CD4-positive, alpha-beta T cell (primary cell): Measurements from ENCODE around the gene EP300. TPM values are rescaled to one million over a fixed set of nuclear protein-coding genes. Genes with fewer than 3 reads are reported as not detected.
"Not testable (repeated sequence)": the region's sequence is repeated elsewhere in the genome, so short reads cannot be mapped to it uniquely, and the experiment has no call there.

Experiments
- ATAC-seq: fragments of 200-7000 bp; cut with Tn5 transposase; one replicate; pipeline ENCODE4 v1.10.0; 2022; ENCODE audit warnings: mild to moderate bottlenecking; ENCODE audit not compliant: poor library complexity
- CTCF ChIA-PET: fragments of 350-600 bp; sonication (Branson Sonifier 250); formaldehyde crosslinking; loops from one replicate; lab custom pipeline; 2021; ENCODE audit warnings: antibody characterized with exemption, inconsistent platforms; lab: Charles Lee
- POLR2A ChIA-PET: fragments of 350-600 bp; sonication (Branson Sonifier 250); formaldehyde crosslinking; loops from one replicate; lab custom pipeline; 2021; ENCODE audit warnings: antibody characterized with exemption, inconsistent platforms; lab: Charles Lee
- DNase-seq, 14 experiments: peaks; one replicate each; pipeline ENCODE4 v3.0.0-alpha.2; 2013 to 2020; ENCODE audit warnings: mixed read lengths in 2 of 14
- H3K27ac ChIP-seq, 2 donors: one replicate each; pipeline versions ENCODE4 v1.5.1 to v1.7.0; 2013; ENCODE audit warnings: low read length in 2 of 2, low read depth in 1 of 2, mild to moderate bottlenecking in 1 of 2
- H3K27me3 ChIP-seq, 2 experiments: 1 replicate in 1 of 2; 2 replicates in 1 of 2; pipeline versions ENCODE4 v1.6.1 to v1.7.0; 2013; ENCODE audit warnings: low read length in 2 of 2, control low read depth in 1 of 2, mild to moderate bottlenecking in 1 of 2, moderate library complexity in 1 of 2; ENCODE audit not compliant: insufficient read depth in 2 of 2, control insufficient read depth in 1 of 2
- H3K36me3 ChIP-seq: one replicate; pipeline ENCODE4 v1.6.1; 2013; ENCODE audit warnings: low read length, control low read depth; ENCODE audit not compliant: insufficient read depth
- H3K4me1 ChIP-seq: one replicate; pipeline ENCODE4 v1.6.1; 2013; ENCODE audit warnings: low read length, control low read depth; ENCODE audit not compliant: insufficient read depth
- H3K4me3 ChIP-seq: one replicate; pipeline ENCODE4 v1.5.1; 2013; ENCODE audit warnings: mild to moderate bottlenecking, low read length, moderate library complexity
- H3K9me3 ChIP-seq, 2 experiments: 1 replicate in 1 of 2; 2 replicates in 1 of 2; pipeline versions ENCODE4 v1.6.1 to v1.7.0; 2013; ENCODE audit warnings: low read length in 2 of 2, mild to moderate bottlenecking in 2 of 2, control low read depth in 1 of 2, moderate library complexity in 1 of 2; ENCODE audit not compliant: control insufficient read depth in 1 of 2, insufficient read depth in 1 of 2
- H3K27ac Mint-ChIP-seq: one replicate; pipeline ENCODE4 v1.8.0; 2020; ENCODE audit warnings: mixed read lengths
- H3K27me3 Mint-ChIP-seq: one replicate; pipeline ENCODE4 v1.8.0; 2021; ENCODE audit warnings: mixed read lengths
- H3K36me3 Mint-ChIP-seq: one replicate; pipeline ENCODE4 v1.8.0; 2021; ENCODE audit warnings: low read depth, mixed read lengths
- H3K4me1 Mint-ChIP-seq: one replicate; pipeline ENCODE4 v1.8.0; 2021; ENCODE audit warnings: low read depth, mixed read lengths
- H3K4me3 Mint-ChIP-seq: one replicate; pipeline ENCODE4 v1.8.0; 2020; ENCODE audit warnings: mild to moderate bottlenecking, mixed read lengths
- H3K9me3 Mint-ChIP-seq: one replicate; pipeline ENCODE4 v1.8.0; 2020; ENCODE audit warnings: mixed read lengths
- CTCF ChIP-seq: fragments of 200-600 bp; IDR thresholded peaks from one replicate; pipeline ENCODE4 v1.8.0; 2022; ENCODE audit warnings: antibody characterized with exemption, mild to moderate bottlenecking
- intact Hi-C, 2 experiments: fragments of 100-400 bp; cut with DNase I in 1 of 2; cut with micrococcal nuclease in 1 of 2; formaldehyde crosslinking; loops; one replicate each; pipeline versions ENCODE4 v1.15.1 to v1.9.0; 2023 to 2025; cut with DNase I, micrococcal nuclease
- total RNA-seq, 174 experiments: library from RNA in 2 of 174; stranded (reverse) in 2 of 174; gene quantifications; one replicate each; pipeline ENCODE4 v1.2.3 and lab custom pipeline; 2021 to 2026

EP300 gene
- total RNA-seq, 2 experiments from 2014 or later, result 126 to 134 TPM

- DNase-seq (no peak), ATAC-seq (no peak)
- Mint-ChIP-seq H3K36me3 (peaks cover 50% of the 10 kb centered on the region), H3K27ac (peak overlapping the region; percentile 75), H3K4me3 (peak overlapping the region; percentile 77), H3K4me1 (peaks cover 69% of the 10 kb centered on the region), H3K27me3 (no peaks in the 10 kb centered on the region), H3K9me3 (no peaks in the 10 kb centered on the region)
- peaks cover 39% of the 10 kb centered on the region for H3K4me1 ChIP-seq
- no peaks in the 10 kb centered on the region for H3K9me3 ChIP-seq
- CTCF ChIA-PET, result interaction anchor here (0.7 to 1.2 kb wide), 2 partner anchors 123 to 174 kb away, joined by 3 to 6 read pairs; no protein-coding TSS in a partner anchor
- POLR2A ChIA-PET, result interaction anchor here (0.5 to 2.2 kb wide), 8 partner anchors 13 to 174 kb away, joined by 3 to 12 read pairs (median 4); partner anchors contain the start of gene RBX1
- no peak for TF ChIP-seq CTCF
- no peaks in the 10 kb centered on the region for H3K27me3 ChIP-seq
- peaks cover 19% of the 10 kb centered on the region for H3K36me3 ChIP-seq
- no peak overlapping the region for H3K4me3 ChIP-seq
- H3K27ac ChIP-seq, result no peak overlapping the region
- intact Hi-C loops, result no loop called here
These were observed 4.4 kb downstream of the EP300 start for GRCh38 chr22:41096841-41097240.

GRCh38 chr22:41099036-41099435, 6.6 kb downstream of the EP300 start:
- ChIA-PET CTCF (interaction anchor here (1.6 kb wide), 1 partner anchor 8 kb away, joined by 4 read pairs; no protein-coding TSS in a partner anchor), POLR2A (interaction anchor here (1.6 kb wide), 1 partner anchor 76 kb away, joined by 7 read pairs; no protein-coding TSS in a partner anchor)
- no peaks in the 10 kb centered on the region for H3K9me3 ChIP-seq
- H3K4me1 Mint-ChIP-seq, result peaks cover 87% of the 10 kb centered on the region
- peak overlapping the region; percentile 19 for H3K27ac Mint-ChIP-seq
- H3K27me3 ChIP-seq, result no peaks in the 10 kb centered on the region
- no peak overlapping the region for H3K4me3 ChIP-seq
- no peaks in the 10 kb centered on the region for H3K9me3 Mint-ChIP-seq
- DNase-seq, result no peak
- no peak overlapping the region for H3K27ac ChIP-seq
- peak overlapping the region; percentile 21 for H3K4me3 Mint-ChIP-seq
- no peak for ATAC-seq
- H3K36me3 ChIP-seq, result peaks cover 24% of the 10 kb centered on the region
- peaks cover 50% of the 10 kb centered on the region for H3K4me1 ChIP-seq
- no peaks in the 10 kb centered on the region for H3K27me3 Mint-ChIP-seq
- intact Hi-C loops, result no loop called here
- H3K36me3 Mint-ChIP-seq, result peaks cover 46% of the 10 kb centered on the region
- TF ChIP-seq CTCF, result no peak

- ChIA-PET CTCF (interaction anchor here (1.2 to 1.7 kb wide), 2 partner anchors 13 to 19 kb away, joined by 3 to 4 read pairs; no protein-coding TSS in a partner anchor), POLR2A (interaction anchor here (1.9 to 2.9 kb wide), 2 partner anchors 13 to 155 kb away, joined by 10 to 16 read pairs; partner anchors contain the start of genes EP300 and RBX1)
- no peak for DNase-seq
- Mint-ChIP-seq H3K27me3 (no peaks in the 10 kb centered on the region), H3K4me1 (peaks cover 70% of the 10 kb centered on the region), H3K36me3 (peaks cover 32% of the 10 kb centered on the region), H3K27ac (peak overlapping the region; percentile 20), H3K9me3 (no peaks in the 10 kb centered on the region), H3K4me3 (peak overlapping the region; percentile 31)
- peak overlapping the region in 1 of 2 donors; percentile 54 for H3K27ac ChIP-seq
- H3K36me3 ChIP-seq, result peaks cover 18% of the 10 kb centered on the region
- intact Hi-C loops, result no loop called here
- no peak overlapping the region for H3K4me3 ChIP-seq
- peaks cover 45% of the 10 kb centered on the region for H3K4me1 ChIP-seq
- ATAC-seq, result peak; percentile 37
- no peaks in the 10 kb centered on the region for H3K27me3 ChIP-seq
- H3K9me3 ChIP-seq, result no peaks in the 10 kb centered on the region
- TF ChIP-seq CTCF, result no peak
These were observed 14.0 kb downstream of the EP300 start for GRCh38 chr22:41106122-41106968.

- H3K9me3 ChIP-seq, H3K27ac ChIP-seq: not testable (repeated sequence)
These were observed 14.6 kb downstream of the EP300 start for GRCh38 chr22:41106969-41107325.

More at GRCh38 chr22:41106969-41107325, 14.6 kb downstream of the EP300 start:
- ChIA-PET CTCF (interaction anchor here (1.2 kb wide), 1 partner anchor 13 kb away, joined by 3 read pairs; no protein-coding TSS in a partner anchor), POLR2A (interaction anchor here (2.9 kb wide), 1 partner anchor 14 kb away, joined by 16 read pairs; the partner anchor contains the start of gene EP300)
- H3K4me3 Mint-ChIP-seq, H3K27me3 ChIP-seq, intact Hi-C loops, H3K4me3 ChIP-seq, DNase-seq, ATAC-seq, H3K27me3 Mint-ChIP-seq, H3K9me3 Mint-ChIP-seq: not testable (repeated sequence)
- H3K4me1 ChIP-seq, result peaks cover 42% of the 10 kb centered on the region
- Mint-ChIP-seq H3K4me1 (peaks cover 67% of the 10 kb centered on the region), H3K27ac (peak overlapping the region; percentile 20), H3K36me3 (peaks cover 35% of the 10 kb centered on the region)
- peaks cover 16% of the 10 kb centered on the region for H3K36me3 ChIP-seq
